Neural cell (in vitro differentiated cells): ENCODE data around the gene OR13A1.

Source experiments
- CTCF ChIP-seq: fragments of 450-650 bp; IDR thresholded peaks from 2 replicates; pipeline ENCODE4 v1.5.1; 2014; ENCODE audit warnings: antibody characterized with exemption, mild to moderate bottlenecking, moderate library complexity; ENCODE audit not compliant: poor library complexity, severe bottlenecking
- RAD21 ChIP-seq: fragments of 450-650 bp; conservative IDR thresholded peaks from 2 replicates; pipeline ENCODE4 v1.6.1; 2014; ENCODE audit warnings: antibody characterized with exemption, mild to moderate bottlenecking, moderate library complexity
- TAF1 ChIP-seq: IDR thresholded peaks from 2 replicates; pipeline ENCODE4 v1.6.1; 2012; ENCODE audit warnings: low read depth

GRCh38 chr10:45313264-45313873, 2.0 kb downstream of the OR13A1 start:
- no peak for TF ChIP-seq CTCF
- no peak for TF ChIP-seq RAD21
- no peak for TF ChIP-seq TAF1
